A549 (cell line): ENCODE results near the gene PODXL2. TPM values are rescaled to one million over a fixed set of nuclear protein-coding genes. Genes with fewer than 3 reads are reported as not detected.

Source experiments
- ATAC-seq, 2 experiments: fragments of 200-7000 bp in 1 of 2; fragments of >200 bp in 1 of 2; cut with Nextera tagmentation in 1 of 2; cut with Tn5 transposase in 1 of 2; 3 replicates each; pipeline versions ENCODE4 v1.8.0 to v1.9.1; 2018 to 2020; ENCODE audit warnings: mild to moderate bottlenecking in 1 of 2, moderate library complexity in 1 of 2
- CTCF ChIA-PET: fragments of 300-600 bp; sonication (Branson Sonifier 250); formaldehyde crosslinking; extraction: SDS; loops from one replicate; lab custom pipeline; 2021; ENCODE audit warnings: antibody characterized with exemption, inconsistent platforms; lab: Yijun Ruan, JAX
- POLR2A ChIA-PET: fragments of 350-600 bp; formaldehyde crosslinking; extraction: SDS; loops from one replicate; lab custom pipeline; 2021; ENCODE audit warnings: antibody characterized with exemption, inconsistent platforms; lab: Yijun Ruan, JAX
- DNase-seq, 2 experiments: peaks; one replicate each; pipeline versions ENCODE4 v3.0.0 to v3.0.0-alpha.2; 2011 to 2016; ENCODE audit warnings: low read depth in 1 of 2, low spot score in 1 of 2
- FAIRE-seq: peaks from 2 replicates; lab custom pipeline; 2011; peaks lifted over from hg19 to GRCh38; lab: Jason Lieb, UNC
- H3K27ac ChIP-seq, 2 experiments: fragments of >200 bp; sonication (Bioruptor Twin); formaldehyde crosslinking; 3 replicates each; pipeline ENCODE4 v1.5.1; 2016 to 2017
- H3K4me1 ChIP-seq: fragments of >200 bp; sonication (Bioruptor Twin); formaldehyde crosslinking; 3 replicates; pipeline ENCODE4 v1.6.1; 2016
- H3K4me2 ChIP-seq: fragments of >200 bp; sonication (Bioruptor Twin); formaldehyde crosslinking; 3 replicates; pipeline ENCODE4 v1.6.1; 2016
- H3K4me3 ChIP-seq: fragments of >200 bp; sonication (Bioruptor Twin); formaldehyde crosslinking; 3 replicates; pipeline ENCODE4 v1.5.1; 2016
- H3K9me3 ChIP-seq: fragments of >200 bp; sonication (Bioruptor Twin); formaldehyde crosslinking; 3 replicates; pipeline ENCODE4 v1.6.1; 2016
- BHLHE40 ChIP-seq: IDR thresholded peaks from 2 replicates; pipeline ENCODE4 v1.6.1; 2012; ENCODE audit warnings: low read depth, low read length, inconsistent platforms
- CBX2 ChIP-seq: fragments of 200-600 bp; sonication (generic); IDR thresholded peaks from 2 replicates; pipeline ENCODE4 v1.6.1; 2016; ENCODE audit warnings: low read depth, mild to moderate bottlenecking, borderline replicate concordance
- CEBPB ChIP-seq, 2 experiments: fragments of >200 bp in 1 of 2; sonication (Bioruptor Twin) in 1 of 2; formaldehyde crosslinking in 1 of 2; IDR thresholded peaks; 2 replicates each; pipeline ENCODE4 v1.6.1; 2012 to 2016
- CHD4 ChIP-seq: fragments of 200-600 bp; sonication (generic); IDR thresholded peaks from 2 replicates; pipeline ENCODE4 v1.6.1; 2016; ENCODE audit warnings: antibody characterized with exemption, mild to moderate bottlenecking, borderline replicate concordance
- EHF ChIP-seq: fragments of 250-450 bp; sonication (Bioruptor Pico); IDR thresholded peaks from 2 replicates; pipeline ENCODE4 v1.5.0; 2020; ENCODE audit warnings: mild to moderate bottlenecking
- EP300 ChIP-seq, 2 experiments: fragments of >200 bp; sonication (Bioruptor Twin); formaldehyde crosslinking; IDR thresholded peaks; 2 replicates in 1 of 2; 3 replicates in 1 of 2; pipeline ENCODE4 v1.6.1; 2016 to 2017
- ESRRA ChIP-seq: fragments of 150-350 bp; IDR thresholded peaks from 2 replicates; pipeline ENCODE4 v1.6.1; 2014; ENCODE audit warnings: mild to moderate bottlenecking, low read length, borderline replicate concordance
- FOSL2 ChIP-seq, 2 experiments: fragments of 450-650 bp in 1 of 2; fragments of >200 bp in 1 of 2; sonication (Bioruptor Twin) in 1 of 2; formaldehyde crosslinking; IDR thresholded peaks; 2 replicates each; pipeline versions ENCODE4 v1.5.0 to v1.6.1; 2016 to 2020; ENCODE audit warnings: mild to moderate bottlenecking in 1 of 2, moderate library complexity in 1 of 2
- FOXS1 ChIP-seq: fragments of 250-450 bp; sonication (Bioruptor Pico); IDR thresholded peaks from 2 replicates; pipeline ENCODE4 v1.5.0; 2020; ENCODE audit warnings: mild to moderate bottlenecking, moderate library complexity
- GATA3 ChIP-seq: IDR thresholded peaks from 2 replicates; pipeline ENCODE4 v1.6.1; 2012; ENCODE audit warnings: borderline replicate concordance
- HMGXB4 ChIP-seq: fragments of 250-450 bp; sonication (Bioruptor Pico); IDR thresholded peaks from 2 replicates; pipeline ENCODE4 v1.5.0; 2021; ENCODE audit warnings: mild to moderate bottlenecking, moderate library complexity, borderline replicate concordance
- HOXA7 ChIP-seq: fragments of 250-450 bp; sonication (Bioruptor Pico); IDR thresholded peaks from 2 replicates; pipeline ENCODE4 v1.5.0; 2020; ENCODE audit warnings: mild to moderate bottlenecking, moderate library complexity
- HOXB13 ChIP-seq: fragments of 250-450 bp; sonication (Bioruptor Pico); IDR thresholded peaks from 2 replicates; pipeline ENCODE4 v1.5.0; 2020; ENCODE audit warnings: low read depth, mild to moderate bottlenecking, moderate library complexity
- HOXB5 ChIP-seq: fragments of 250-450 bp; sonication (Bioruptor Pico); IDR thresholded peaks from 2 replicates; pipeline ENCODE4 v1.5.0; 2020; ENCODE audit warnings: mild to moderate bottlenecking, moderate library complexity
- JUN ChIP-seq, 2 experiments: fragments of >200 bp; sonication (Bioruptor Twin); formaldehyde crosslinking; IDR thresholded peaks; 2 replicates in 1 of 2; 3 replicates in 1 of 2; pipeline ENCODE4 v1.6.1; 2016 to 2017
- MAFK ChIP-seq: fragments of 450-650 bp; IDR thresholded peaks from 2 replicates; pipeline ENCODE4 v1.6.1; 2014; ENCODE audit not compliant: partially characterized antibody
- RARB ChIP-seq: fragments of 250-450 bp; sonication (Bioruptor Pico); IDR thresholded peaks from 2 replicates; pipeline ENCODE4 v1.8.0; 2021; ENCODE audit warnings: mild to moderate bottlenecking, moderate library complexity
- REST ChIP-seq: fragments of 200-600 bp; sonication (generic); IDR thresholded peaks from 2 replicates; pipeline ENCODE4 v1.6.1; 2016; ENCODE audit warnings: antibody characterized with exemption, mild to moderate bottlenecking, moderate library complexity
- RFX5 ChIP-seq: fragments of 450-650 bp; IDR thresholded peaks from 2 replicates; pipeline ENCODE4 v1.7.1; 2014; ENCODE audit warnings: antibody characterized with exemption, mild to moderate bottlenecking, moderate library complexity
- SMC3 ChIP-seq: fragments of >200 bp; sonication (Bioruptor Twin); formaldehyde crosslinking; IDR thresholded peaks from 3 replicates; pipeline ENCODE4 v1.6.1; 2018; ENCODE audit warnings: inconsistent platforms
- SREBF2 ChIP-seq: fragments of 450-650 bp; IDR thresholded peaks from 2 replicates; pipeline ENCODE4 v1.6.1; 2014; ENCODE audit warnings: mild to moderate bottlenecking, moderate library complexity
- TP53 ChIP-seq: fragments of 250-450 bp; sonication (Bioruptor Pico); IDR thresholded peaks from 2 replicates; pipeline ENCODE4 v1.5.0; 2021; ENCODE audit warnings: mild to moderate bottlenecking, moderate library complexity
- ZFP36 ChIP-seq: fragments of 450-650 bp; IDR thresholded peaks from 2 replicates; pipeline ENCODE4 v1.6.1; 2014; ENCODE audit warnings: borderline replicate concordance; ENCODE audit not compliant: partially characterized antibody
- WGBS: methylation state at CpG from one replicate; pipeline ENCODE4 v1.1.6; 2017; ENCODE audit errors: missing lambda C conversion rate; 5-methylcytosine and 5-hydroxymethylcytosine counted together
- polyA plus RNA-seq, 4 experiments: library from polyadenylated mRNA; depleted of rRNA in 3 of 4; stranded (reverse); fragments of >200 nt; fragmentation: RNase III in 1 of 4; extraction: RNeasy Plus Mini Kit Qiagen cat#74134 plus additional on column Dnase treatment in 1 of 4; gene quantifications; 2 replicates in 3 of 4; 3 replicates in 1 of 4; pipeline ENCODE4 v1.2.3, GENCODE V29; 2011 to 2017
- TF ChIP-seq, protein P1 (sequence below): IDR thresholded peaks from 2 replicates; pipeline ENCODE4 v1.6.1; 2012

PODXL2 gene
- polyA plus RNA-seq, 2 of the 4 experiments (the other 2 are of a cell fraction): 4.2 to 5.5 TPM

- H3K27ac ChIP-seq: no peak overlapping the region
- TF ChIP-seq ZFP36 (no peak), SMC3 (no peak), ESRRA (no peak), FOSL2 (IDR thresholded peaks at IDR 0.05) (no peak), FOSL2 (CRISPR knock-in tag; IDR thresholded peaks at IDR 0.05) (no peak), CBX2 (no peak), REST (no peak), HMGXB4 (CRISPR knock-in tag) (no peak), TP53 (CRISPR knock-in tag) (no peak), HOXB5 (no peak), GATA3 (no peak), RFX5 (no peak), RARB (CRISPR knock-in tag) (no peak)
- 74% methylated on average over 3 of the region's 3 CpGs for WGBS
- ChIA-PET POLR2A (no interaction called here), CTCF (no interaction called here)
- DNase-seq: no peak
- no peak for FAIRE-seq
- no peak overlapping the region for H3K4me3 ChIP-seq
- no peak overlapping the region for H3K4me2 ChIP-seq
- ATAC-seq: no peak
- no peaks in the 10 kb centered on the region for H3K4me1 ChIP-seq
- H3K9me3 ChIP-seq: no peaks in the 10 kb centered on the region
These were observed 36.6 kb downstream of the PODXL2 start for GRCh38 chr3:127665586-127665985.

- TF ChIP-seq SREBF2 (no peak), JUN (IDR thresholded peaks at IDR 0.05) (no peak), HOXB5 (no peak), RARB (CRISPR knock-in tag) (no peak)
- TF ChIP-seq, protein P1, sequence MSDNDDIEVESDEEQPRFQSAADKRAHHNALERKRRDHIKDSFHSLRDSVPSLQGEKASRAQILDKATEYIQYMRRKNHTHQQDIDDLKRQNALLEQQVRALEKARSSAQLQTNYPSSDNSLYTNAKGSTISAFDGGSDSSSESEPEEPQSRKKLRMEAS: no peak
- TF ChIP-seq, all 56 proteins: peak for 0
These were observed 37.7 kb downstream of the PODXL2 start for GRCh38 chr3:127666676-127667075.

DNA sequence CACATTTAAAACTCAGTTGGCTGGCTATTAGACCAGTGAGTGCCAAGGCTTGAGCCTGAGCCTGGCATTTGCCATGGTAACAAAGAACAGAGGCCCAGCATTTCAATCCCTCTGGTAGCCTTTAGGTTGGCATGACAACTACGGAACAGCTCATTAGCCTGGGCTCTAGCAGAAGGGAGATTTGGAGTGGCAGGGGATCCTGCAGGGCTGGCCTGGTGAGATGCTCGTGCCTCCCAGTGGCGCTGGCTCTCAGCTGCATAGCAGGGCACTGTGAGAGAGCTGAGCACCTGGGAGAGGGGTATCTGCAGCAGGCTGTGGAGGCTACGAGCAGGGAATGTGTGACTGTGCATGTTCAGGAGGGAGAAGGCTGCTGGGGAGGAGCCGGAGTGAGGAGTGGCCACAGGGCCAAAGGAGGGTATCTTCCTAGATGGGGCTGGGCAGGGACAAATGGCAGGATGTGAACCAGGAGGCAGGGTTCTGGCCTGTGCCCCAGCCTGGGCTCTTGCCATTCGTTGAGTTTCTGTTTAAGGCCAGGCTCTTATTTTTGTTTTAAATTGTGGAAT lies 38.2 kb downstream of the PODXL2 start:
- no peak overlapping the region for H3K4me2 ChIP-seq
- ATAC-seq: no peak
- TF ChIP-seq BHLHE40 (no peak), CHD4 (no peak), FOXS1 (no peak), HOXB13 (CRISPR knock-in tag) (no peak), CEBPB (IDR thresholded peaks at IDR 0.05) (no peak), HOXA7 (CRISPR knock-in tag) (no peak), EP300 (IDR thresholded peaks at IDR 0.05) (no peak), MAFK (no peak), EHF (no peak)
- TF ChIP-seq, protein P1: no peak
- WGBS: 74% methylated on average over 5 of the region's 6 CpGs
- H3K9me3 ChIP-seq: no peaks in the 10 kb centered on the region
- H3K4me1 ChIP-seq: peaks cover 5% of the 10 kb centered on the region; the same call in 1 of the 3 replicates
- CTCF ChIA-PET: no interaction called here
- H3K4me3 ChIP-seq: no peak overlapping the region
- H3K27ac ChIP-seq: no peak overlapping the region
- POLR2A ChIA-PET: no interaction called here
- DNase-seq: no peak
- no peak for FAIRE-seq

More at GRCh38 chr3:127666676-127667075, 37.7 kb downstream of the PODXL2 start:
- Histone ChIP-seq H3K9me3 (no peaks in the 10 kb centered on the region), H3K27ac (no peak overlapping the region), H3K4me2 (no peak overlapping the region), H3K4me1 (peaks cover 5% of the 10 kb centered on the region; the same call in 1 of the 3 replicates), H3K4me3 (no peak overlapping the region)
- POLR2A ChIA-PET: no interaction called here
- 88% methylated on average over 2 of the region's 2 CpGs for WGBS
- no peak for FAIRE-seq
- CTCF ChIA-PET: no interaction called here
- ATAC-seq: no peak
- no peak for DNase-seq
